Measurements from ENCODE around the gene MAP3K3. TPM values are rescaled to one million over a fixed set of nuclear protein-coding genes. Genes with fewer than 3 reads are reported as not detected.
A peak's percentile ranks its signal among the peaks of the same experiment; 100 is the strongest.

The MAP3K3 gene
- total RNA-seq, 4 donors from 2014 or later, result 62.8 to 107 (median 71.7) TPM

DNA sequence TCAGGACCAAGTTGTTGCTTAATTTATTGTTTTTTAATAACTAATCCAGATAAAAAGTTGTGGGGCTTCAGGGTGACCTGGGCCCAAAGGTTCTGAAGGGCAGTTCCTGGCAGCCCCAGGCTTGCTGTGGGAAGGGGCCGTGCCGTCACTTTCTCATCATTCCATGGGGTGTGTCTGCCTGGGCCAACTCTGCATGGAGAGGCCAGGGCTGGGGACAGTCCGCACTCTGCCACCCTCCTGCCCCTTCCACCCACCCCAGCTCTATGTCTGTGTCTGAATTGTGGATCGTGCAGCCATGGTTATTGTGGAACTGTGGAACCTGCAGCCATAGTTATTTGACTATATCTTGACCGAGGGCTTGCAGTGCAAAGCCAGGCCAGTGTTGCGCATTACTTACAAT is 73.7 kb downstream of the MAP3K3 start:
- Histone ChIP-seq H3K36me3 (peaks cover 1 to 51% (median 28%) of the 10 kb centered on the region in 3 donors), H3K4me1 (peaks cover 0 to 64% (median 29%) of the 10 kb centered on the region in 4 donors), H3K27me3 (no peaks in the 10 kb centered on the region), H3K4me3 (no peak overlapping the region), H3K27ac (peak overlapping the region in 3 of 4 donors; percentile 15 to 97 (median 85)), H3K9me3 (no peaks in the 10 kb centered on the region)
- DNase-seq (ENCODE audit: low spot score in 2 of 2), result no peak
- WGBS, 2 donors, result 69% methylated on average over 6 of the region's 6 CpGs
- TF ChIP-seq CTCF (IDR thresholded peaks at IDR 0.05) (no peak), POLR2A (IDR thresholded peaks at IDR 0.05) (no peak), EP300 (IDR thresholded peaks at IDR 0.05) (no peak)

DNA sequence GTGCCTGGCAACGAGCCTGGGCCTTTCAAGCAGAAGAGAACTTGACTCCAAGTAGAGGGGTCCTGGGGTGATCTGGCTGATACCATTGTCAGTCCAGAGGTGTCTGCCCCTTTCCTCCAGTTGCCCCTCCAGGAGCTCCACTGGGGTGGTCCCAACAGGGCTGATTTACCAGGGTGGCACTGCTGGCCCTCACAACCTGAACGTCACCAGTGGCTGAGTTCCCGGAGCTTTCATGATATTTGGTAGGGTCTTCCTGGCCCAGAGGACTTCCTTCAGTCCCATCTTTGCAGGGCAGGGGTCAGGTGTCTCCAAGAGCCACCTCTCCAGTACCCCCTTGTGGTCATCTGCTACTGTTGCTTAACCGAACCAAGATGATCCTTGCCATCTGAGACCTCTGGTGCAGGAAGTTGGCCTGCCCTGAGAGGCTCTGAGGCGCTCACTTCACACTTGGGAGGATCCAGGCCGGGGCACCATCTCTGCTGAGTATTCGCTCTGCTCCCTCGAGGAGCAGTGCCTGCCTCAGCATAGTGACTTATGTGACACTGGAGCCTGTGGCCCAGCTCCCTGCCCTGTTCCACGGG is 74.3 kb downstream of the MAP3K3 start:
- Histone ChIP-seq H3K27me3 (no peaks in the 10 kb centered on the region), H3K27ac (peak overlapping the region in 3 of 4 donors; percentile 85 to 97 (median 90)), H3K4me1 (peaks cover 0 to 70% (median 34%) of the 10 kb centered on the region in 4 donors), H3K4me3 (no peak overlapping the region), H3K9me3 (no peaks in the 10 kb centered on the region), H3K36me3 (peaks cover 0 to 46% (median 25%) of the 10 kb centered on the region in 3 donors)
- WGBS, 2 donors, result 51 to 59% methylated on average over 6 to 9 of the region's 9 CpGs
- TF ChIP-seq POLR2A (IDR thresholded peaks at IDR 0.05) (no peak), EP300 (IDR thresholded peaks at IDR 0.05) (peak in 1 of 2 donors; percentile 6), CTCF (IDR thresholded peaks at IDR 0.05) (peak in 3 of 5 experiments; percentile 16 to 39 (median 30))
- no peak for DNase-seq (ENCODE audit: low spot score in 2 of 2)

- H3K27me3 ChIP-seq, result no peaks in the 10 kb centered on the region
- DNase-seq (ENCODE audit: low spot score in 2 of 2), result no peak
- TF ChIP-seq CTCF (IDR thresholded peaks at IDR 0.05), result peak in 4 of 5 experiments; percentile 28 to 54 (median 38)
- no peak for TF ChIP-seq POLR2A (IDR thresholded peaks at IDR 0.05)
- TF ChIP-seq EP300 (IDR thresholded peaks at IDR 0.05), result peak in 1 of 2 donors; percentile 5
- peaks cover 0 to 77% (median 35%) of the 10 kb centered on the region in 4 donors for H3K4me1 ChIP-seq
- H3K4me3 ChIP-seq, result peak overlapping the region in 2 of 4 donors; percentile 68 to 84
- peak overlapping the region in 3 of 4 donors; percentile 85 to 97 (median 90) for H3K27ac ChIP-seq
- peaks cover 0 to 34% (median 14%) of the 10 kb centered on the region in 3 donors for H3K36me3 ChIP-seq
- H3K9me3 ChIP-seq, result no peaks in the 10 kb centered on the region
- WGBS, 2 donors, result 54 to 56% methylated on average over 19 to 22 of the region's 22 CpGs
Observed at GRCh38 chr17:63697341-63698286, 75.4 kb downstream of the MAP3K3 start.

- peaks cover 0 to 77% (median 35%) of the 10 kb centered on the region in 4 donors for H3K4me1 ChIP-seq
- peaks cover 0 to 31% (median 5%) of the 10 kb centered on the region in 3 donors for H3K36me3 ChIP-seq
- WGBS, 2 donors, result 39 to 43% methylated on average over 17 to 20 of the region's 24 CpGs
- no peak for DNase-seq (ENCODE audit: low spot score in 2 of 2)
- H3K27me3 ChIP-seq, result no peaks in the 10 kb centered on the region
- H3K27ac ChIP-seq, result peak overlapping the region in 3 of 4 donors; percentile 85 to 97 (median 90)
- TF ChIP-seq EP300 (IDR thresholded peaks at IDR 0.05) (no peak), CTCF (IDR thresholded peaks at IDR 0.05) (no peak), POLR2A (IDR thresholded peaks at IDR 0.05) (no peak)
- H3K9me3 ChIP-seq, result no peaks in the 10 kb centered on the region
- peak overlapping the region; percentile 41 to 84 (median 62) for H3K4me3 ChIP-seq
Observed at GRCh38 chr17:63698381-63698885, 76.2 kb downstream of the MAP3K3 start.

All from tibial nerve (tissue), 4 donors.